ENCODE measurements around the gene CNIH3.

GRCh38 chr1:224696021-224696420 lies 79.9 kb downstream of the CNIH3 start:
- TF ChIP-seq EZH2 (IDR thresholded peaks at IDR 0.05) = no peak
- TF ChIP-seq CTCF (IDR thresholded peaks at IDR 0.05) = no peak
- no peak for TF ChIP-seq EZH2phosphoT487 (IDR thresholded peaks at IDR 0.05)
